Measurements from ENCODE around the gene PFAS.
"Not testable (repeated sequence)": the region's sequence is repeated elsewhere in the genome, so short reads cannot be mapped to it uniquely, and the experiment has no call there.

The PFAS gene

GRCh38 chr17:8225813-8226535 is 23.1 kb upstream of the PFAS start:
- DNase-seq, result peak; percentile 93

- DNase-seq, result peak; percentile 97
These were observed 22.4 kb upstream of the PFAS start for GRCh38 chr17:8226536-8227237.

GRCh38 chr17:8227238-8227581 is 21.9 kb upstream of the PFAS start:
- DNase-seq, result no peak

- no peak for DNase-seq
These were observed 17.4 kb upstream of the PFAS start for GRCh38 chr17:8231701-8232100.

- DNase-seq, result no peak
These were observed 14.5 kb upstream of the PFAS start for GRCh38 chr17:8234361-8235270.

GRCh38 chr17:8235676-8236075 is 13.4 kb upstream of the PFAS start:
- DNase-seq, result no peak

GRCh38 chr17:8237175-8237574 is 11.9 kb upstream of the PFAS start:
- DNase-seq, result no peak

- no peak for DNase-seq
These were observed 11.2 kb upstream of the PFAS start for GRCh38 chr17:8237886-8238285.

- no peak for DNase-seq
These were observed 5.3 kb upstream of the PFAS start for GRCh38 chr17:8243827-8244226.

- no peak for DNase-seq
These were observed 4.3 kb upstream of the PFAS start for GRCh38 chr17:8244768-8245167.

GRCh38 chr17:8249621-8250500 is 772 bp downstream of the PFAS start:
- no peak for DNase-seq

- DNase-seq, result not testable (repeated sequence)
These were observed 2.3 kb downstream of the PFAS start for GRCh38 chr17:8251411-8251810.

GRCh38 chr17:8253801-8254200 is 4.7 kb downstream of the PFAS start:
- DNase-seq, result peak; percentile 11

- no peak for DNase-seq
These were observed 5.8 kb downstream of the PFAS start for GRCh38 chr17:8254881-8255280.

GRCh38 chr17:8255499-8255898 is 6.4 kb downstream of the PFAS start:
- no peak for DNase-seq

GRCh38 chr17:8256291-8256690 is 7.2 kb downstream of the PFAS start:
- DNase-seq, result no peak

GRCh38 chr17:8256691-8257090 is 7.6 kb downstream of the PFAS start:
- no peak for DNase-seq

- DNase-seq, result no peak
These were observed 8.7 kb downstream of the PFAS start for GRCh38 chr17:8257801-8258200.

- no peak for DNase-seq
These were observed 15.2 kb downstream of the PFAS start for GRCh38 chr17:8264320-8264719.

GRCh38 chr17:8264836-8265542 is 15.9 kb downstream of the PFAS start:
- DNase-seq, result no peak

GRCh38 chr17:8266648-8267479 is 17.8 kb downstream of the PFAS start:
- DNase-seq, result no peak
